ENCODE measurements around the gene TEX11. TPM values are rescaled to one million over a fixed set of nuclear protein-coding genes. Genes with fewer than 3 reads are reported as not detected.
"Not testable (repeated sequence)": the region's sequence is repeated elsewhere in the genome, so short reads cannot be mapped to it uniquely, and the experiment has no call there.

The TEX11 gene
- total RNA-seq, 2 donors from 2014 or later: 0.26 to 0.66 TPM

DNA sequence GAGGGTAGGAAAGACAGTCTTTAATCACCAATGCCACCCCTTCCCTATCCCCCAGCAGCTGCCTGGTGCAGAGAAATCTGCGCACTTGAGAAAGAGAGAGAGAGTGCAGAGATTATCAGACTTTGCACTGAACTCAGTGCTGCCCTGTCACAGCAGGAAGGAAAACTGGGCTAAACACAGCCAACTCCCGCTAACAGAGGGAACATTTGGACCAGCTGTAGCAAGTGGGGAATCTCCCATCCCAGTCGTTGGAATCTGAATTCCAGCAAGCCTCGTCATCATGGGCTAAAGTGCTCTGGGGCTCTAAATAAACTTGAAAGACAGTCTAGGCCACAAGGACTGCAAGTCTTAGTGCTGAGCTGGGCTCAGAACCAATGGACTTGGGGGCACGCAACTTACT lies 295.2 kb downstream of the TEX11 start:
- 65 to 100% methylated on average over 1 to 5 of the region's 5 CpGs for WGBS, 2 donors
- no peak overlapping the region for H3K4me3 ChIP-seq
- TF ChIP-seq, protein P1, sequence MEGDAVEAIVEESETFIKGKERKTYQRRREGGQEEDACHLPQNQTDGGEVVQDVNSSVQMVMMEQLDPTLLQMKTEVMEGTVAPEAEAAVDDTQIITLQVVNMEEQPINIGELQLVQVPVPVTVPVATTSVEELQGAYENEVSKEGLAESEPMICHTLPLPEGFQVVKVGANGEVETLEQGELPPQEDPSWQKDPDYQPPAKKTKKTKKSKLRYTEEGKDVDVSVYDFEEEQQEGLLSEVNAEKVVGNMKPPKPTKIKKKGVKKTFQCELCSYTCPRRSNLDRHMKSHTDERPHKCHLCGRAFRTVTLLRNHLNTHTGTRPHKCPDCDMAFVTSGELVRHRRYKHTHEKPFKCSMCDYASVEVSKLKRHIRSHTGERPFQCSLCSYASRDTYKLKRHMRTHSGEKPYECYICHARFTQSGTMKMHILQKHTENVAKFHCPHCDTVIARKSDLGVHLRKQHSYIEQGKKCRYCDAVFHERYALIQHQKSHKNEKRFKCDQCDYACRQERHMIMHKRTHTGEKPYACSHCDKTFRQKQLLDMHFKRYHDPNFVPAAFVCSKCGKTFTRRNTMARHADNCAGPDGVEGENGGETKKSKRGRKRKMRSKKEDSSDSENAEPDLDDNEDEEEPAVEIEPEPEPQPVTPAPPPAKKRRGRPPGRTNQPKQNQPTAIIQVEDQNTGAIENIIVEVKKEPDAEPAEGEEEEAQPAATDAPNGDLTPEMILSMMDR (IDR thresholded peaks at IDR 0.05): no peak
- no peak for TF ChIP-seq POLR2A (IDR thresholded peaks at IDR 0.05)
- no peaks in the 10 kb centered on the region for H3K9me3 ChIP-seq
- DNase-seq (peak in 1 of 4 donors; percentile 2), ATAC-seq (no peak)
- H3K27ac ChIP-seq: no peak overlapping the region
- H3K36me3 ChIP-seq (replicated peaks in 1 of 2; ENCODE audit: insufficient read depth in 1 of 2, low read depth in 2 of 2): no peaks in the 10 kb centered on the region
- intact Hi-C loops (cut with DNase I): no loop called here
- H3K4me1 ChIP-seq: no peaks in the 10 kb centered on the region
- no peaks in the 10 kb centered on the region for H3K27me3 ChIP-seq

DNA sequence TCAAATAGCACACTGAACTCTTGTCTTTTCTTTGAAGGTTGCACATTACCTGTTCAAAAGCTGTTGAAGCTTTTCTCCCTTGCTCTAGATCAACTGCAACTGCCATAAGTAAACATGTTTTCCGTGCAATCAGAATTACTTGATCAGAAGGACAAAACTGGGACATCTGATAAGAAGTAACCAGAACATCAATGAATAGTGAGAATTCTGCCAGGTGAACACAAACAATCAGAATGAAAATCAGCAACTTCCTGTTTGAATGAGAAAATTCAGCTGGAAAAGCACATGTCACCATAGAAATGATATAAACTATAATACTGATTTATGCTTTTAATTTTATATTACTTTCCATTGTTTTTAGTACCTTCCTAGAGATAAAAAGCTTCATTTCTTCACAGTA lies 303.2 kb downstream of the TEX11 start:
- ATAC-seq (peak; percentile 52), DNase-seq (no peak)
- H3K4me3 ChIP-seq: no peak overlapping the region
- no peak for TF ChIP-seq POLR2A (IDR thresholded peaks at IDR 0.05)
- TF ChIP-seq, protein P1 (IDR thresholded peaks at IDR 0.05): no peak
- no peaks in the 10 kb centered on the region for H3K4me1 ChIP-seq
- peak overlapping the region in 1 of 4 donors; percentile 6 for H3K27ac ChIP-seq
- H3K27me3 ChIP-seq: no peaks in the 10 kb centered on the region
- intact Hi-C loops (cut with DNase I): no loop called here
- WGBS, 2 donors: 6 to 40% methylated on average over 1 of the region's 1 CpG
- H3K36me3 ChIP-seq (replicated peaks in 1 of 2; ENCODE audit: insufficient read depth in 1 of 2, low read depth in 2 of 2): no peaks in the 10 kb centered on the region
- no peaks in the 10 kb centered on the region for H3K9me3 ChIP-seq

DNA sequence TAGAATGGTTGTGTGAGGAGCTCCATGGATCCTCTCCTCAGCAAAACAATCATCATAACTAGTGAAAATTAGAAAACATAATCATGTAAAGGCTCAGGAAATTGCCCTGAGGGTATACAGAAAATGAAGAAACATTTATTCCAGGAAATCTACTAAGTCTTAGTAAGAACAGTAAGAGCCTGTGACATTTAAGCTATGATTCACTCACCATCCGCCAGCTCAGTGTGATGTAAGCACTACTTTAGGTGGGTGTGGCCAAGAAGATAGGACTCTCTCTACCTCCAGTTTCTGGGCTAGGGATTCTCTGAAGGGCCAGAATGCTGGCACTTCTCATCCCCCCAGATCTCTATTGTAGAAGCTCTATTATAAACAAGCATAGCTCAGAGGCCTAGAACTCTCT lies 316.4 kb downstream of the TEX11 start:
- no peak overlapping the region for H3K27ac ChIP-seq
- no peaks in the 10 kb centered on the region for H3K36me3 ChIP-seq (replicated peaks in 1 of 2; ENCODE audit: insufficient read depth in 1 of 2, low read depth in 2 of 2)
- 78 to 88% methylated on average over 1 of the region's 1 CpG for WGBS, 2 donors
- H3K27me3 ChIP-seq: no peaks in the 10 kb centered on the region
- intact Hi-C loops (cut with DNase I): no loop called here
- H3K4me3 ChIP-seq: no peak overlapping the region
- ATAC-seq (no peak), DNase-seq (no peak)
- H3K4me1 ChIP-seq: no peaks in the 10 kb centered on the region
- H3K9me3 ChIP-seq: no peaks in the 10 kb centered on the region
- TF ChIP-seq, protein P1 (IDR thresholded peaks at IDR 0.05): no peak
- no peak for TF ChIP-seq POLR2A (IDR thresholded peaks at IDR 0.05)

DNA sequence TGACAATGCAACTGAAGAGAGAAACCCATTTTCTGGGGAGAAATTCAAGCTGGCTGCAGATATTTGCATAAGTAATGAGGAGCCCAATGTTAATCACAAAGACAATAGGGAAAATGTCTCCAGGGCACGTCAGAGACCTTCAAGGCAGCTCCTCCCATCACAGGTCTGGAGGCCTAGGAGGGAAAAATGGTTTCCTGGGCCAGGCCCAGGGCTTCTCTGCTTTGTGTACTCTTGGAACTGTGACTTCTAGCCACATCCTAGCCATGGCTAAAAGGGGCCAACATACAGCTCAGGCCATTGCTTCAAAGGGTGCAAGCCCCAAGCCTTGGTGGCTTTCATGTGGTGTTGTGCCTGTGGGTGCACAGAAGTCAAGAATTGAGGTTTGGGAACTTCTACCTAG lies 321.4 kb downstream of the TEX11 start:
- intact Hi-C loops (cut with DNase I); DNase-seq; H3K9me3 ChIP-seq; H3K4me3 ChIP-seq; ATAC-seq; H3K27ac ChIP-seq; H3K4me1 ChIP-seq; H3K27me3 ChIP-seq; H3K36me3 ChIP-seq (replicated peaks in 1 of 2; ENCODE audit: insufficient read depth in 1 of 2, low read depth in 2 of 2): not testable (repeated sequence)
- WGBS, 2 donors: 18% methylated on average over 1 of the region's 1 CpG

DNA sequence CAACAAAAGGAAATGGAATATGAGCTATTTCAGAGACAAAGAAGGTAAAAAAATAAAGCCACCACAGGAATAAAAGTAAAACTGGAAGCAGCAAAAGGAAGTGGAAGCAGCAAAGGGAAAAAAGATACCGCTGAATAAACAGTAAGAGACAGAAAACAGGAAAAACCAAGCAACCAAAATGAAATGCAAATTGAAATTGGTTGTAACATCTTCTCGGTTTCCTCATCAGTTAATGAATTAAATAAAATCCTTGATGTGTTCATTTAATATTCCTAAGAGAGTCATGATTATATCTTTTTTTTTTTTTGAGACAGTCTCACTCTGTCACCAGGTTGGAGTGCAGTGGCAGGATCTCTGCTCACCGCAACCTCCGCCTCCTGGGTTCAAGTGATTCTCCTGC lies 331.1 kb downstream of the TEX11 start:
- H3K27ac ChIP-seq: no peak overlapping the region
- DNase-seq: no peak
- intact Hi-C loops (cut with DNase I): no loop called here
- H3K4me3 ChIP-seq: no peak overlapping the region
- H3K9me3 ChIP-seq: no peaks in the 10 kb centered on the region
- no peak for TF ChIP-seq POLR2A (IDR thresholded peaks at IDR 0.05)
- TF ChIP-seq, protein P1 (IDR thresholded peaks at IDR 0.05): no peak
- no peak for ATAC-seq
- H3K4me1 ChIP-seq: no peaks in the 10 kb centered on the region
- H3K36me3 ChIP-seq (replicated peaks in 1 of 2; ENCODE audit: insufficient read depth in 1 of 2, low read depth in 2 of 2): no peaks in the 10 kb centered on the region
- 96 to 97% methylated on average over 3 to 4 of the region's 4 CpGs for whole genome bisulfite sequencing, 2 donors
- H3K27me3 ChIP-seq: no peaks in the 10 kb centered on the region

DNA sequence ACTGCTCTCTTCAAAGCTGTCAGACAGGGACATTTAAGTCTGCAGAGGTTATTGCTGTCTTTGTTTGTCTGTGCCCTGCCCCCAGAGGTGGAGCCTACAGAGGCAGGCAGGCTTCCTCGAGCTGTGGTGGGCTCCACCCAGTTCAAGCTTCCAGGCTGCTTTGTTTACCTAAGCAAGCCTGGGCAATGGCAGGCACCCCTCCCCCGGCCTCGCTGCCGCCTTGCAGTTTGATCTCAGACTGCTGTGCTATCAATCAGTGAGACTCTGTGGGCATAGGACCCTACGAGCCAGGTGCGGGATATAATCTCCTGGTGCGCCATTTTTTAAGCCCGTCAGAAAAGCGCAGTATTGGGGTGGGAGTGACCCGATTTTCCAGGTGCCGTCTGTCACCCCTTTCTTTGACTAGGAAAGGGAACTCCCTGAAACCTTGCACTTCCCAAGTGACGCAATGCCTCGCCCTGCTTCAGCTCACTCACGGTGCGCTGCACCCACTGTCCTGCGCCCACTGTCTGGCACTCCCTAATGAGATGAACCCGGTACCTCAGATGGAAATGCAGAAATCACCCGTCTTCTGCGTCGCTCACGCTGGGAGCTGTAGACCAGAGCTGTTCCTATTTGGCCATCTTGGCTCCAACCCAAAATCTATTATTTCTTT lies 338.5 kb downstream of the TEX11 start:
- ATAC-seq; H3K9me3 ChIP-seq; intact Hi-C loops (cut with DNase I); H3K27me3 ChIP-seq; H3K4me3 ChIP-seq; H3K36me3 ChIP-seq (replicated peaks in 1 of 2; ENCODE audit: insufficient read depth in 1 of 2, low read depth in 2 of 2); DNase-seq; H3K27ac ChIP-seq; H3K4me1 ChIP-seq: not testable (repeated sequence)
- WGBS, 2 donors: 88 to 97% methylated on average over 13 of the region's 21 CpGs

Data from body of pancreas (tissue), 4 donors.